AG09309 (cell line): ENCODE measurements around the gene TRPC4.
"Not testable (repeated sequence)": the region's sequence is repeated elsewhere in the genome, so short reads cannot be mapped to it uniquely, and the experiment has no call there.

Experiments
- DNase-seq: peaks from one replicate; pipeline ENCODE4 v3.0.0-alpha.2; 2010; ENCODE audit warnings: low read depth
- H3K4me3 ChIP-seq: 2 replicates; pipeline ENCODE4 v1.5.1; 2011; ENCODE audit warnings: mild to moderate bottlenecking, low read depth, low read length, moderate library complexity; ENCODE audit not compliant: control insufficient read depth
- CTCF ChIP-seq: IDR thresholded peaks from 2 replicates; pipeline ENCODE4 v1.5.1; 2011; ENCODE audit warnings: mild to moderate bottlenecking, low read depth, low read length, inconsistent platforms; ENCODE audit not compliant: insufficient read depth, control insufficient read depth; ENCODE audit errors: missing control alignments

The TRPC4 gene

DNA sequence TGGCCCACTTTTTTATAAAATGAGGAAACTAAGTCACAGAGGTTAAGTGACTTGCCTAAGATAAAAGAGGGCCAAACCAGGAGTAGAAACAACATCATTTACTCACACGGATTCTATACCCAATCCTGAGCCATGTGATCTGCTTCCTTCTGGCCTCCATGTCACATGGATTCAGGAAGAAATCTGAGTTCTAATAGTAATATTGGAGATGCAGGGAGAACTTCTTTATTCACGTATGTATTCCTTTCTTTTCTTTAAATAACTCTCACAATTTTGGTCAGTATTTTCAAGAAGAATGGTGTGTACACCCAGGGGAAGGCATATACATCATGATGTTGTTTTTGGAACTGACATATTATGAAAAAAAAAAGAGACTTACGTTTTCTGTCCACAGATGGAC is 272.8 kb downstream of the TRPC4 start:
- no peak for TF ChIP-seq CTCF
- H3K4me3 ChIP-seq, result peak overlapping the region; percentile 50
- no peak for DNase-seq

GRCh38 chr13:37595162-37595561 is 274.4 kb downstream of the TRPC4 start:
- peak; percentile 49 for DNase-seq
- no peak overlapping the region; the same call in 1 of the 2 replicates for H3K4me3 ChIP-seq
- TF ChIP-seq CTCF, result no peak

GRCh38 chr13:37594550-37594949 is 275.0 kb downstream of the TRPC4 start:
- no peak for DNase-seq
- peak overlapping the region; percentile 7 for H3K4me3 ChIP-seq
- TF ChIP-seq CTCF, result no peak

- DNase-seq, H3K4me3 ChIP-seq: not testable (repeated sequence)
Measured at GRCh38 chr13:37589381-37589780, 280.2 kb downstream of the TRPC4 start.

DNA sequence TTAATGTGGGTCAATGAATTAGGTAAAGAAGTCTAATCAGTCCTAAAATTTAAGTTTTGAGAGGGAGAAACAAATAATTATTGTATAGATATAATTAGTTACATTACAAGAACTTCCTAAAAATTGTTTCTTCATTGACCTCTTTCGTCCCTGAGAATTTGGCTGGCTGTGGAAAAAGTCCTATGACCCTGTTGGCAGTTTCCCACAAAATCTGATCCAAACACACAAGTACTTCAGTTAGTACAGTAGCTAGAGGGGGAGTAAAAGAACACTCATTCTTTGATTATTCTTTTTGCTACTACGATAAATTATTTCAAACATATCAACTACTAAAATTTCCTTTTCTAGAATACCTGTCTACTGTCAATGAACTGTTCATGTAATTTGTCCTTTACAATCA is 282.3 kb downstream of the TRPC4 start:
- TF ChIP-seq CTCF, result no peak
- no peak overlapping the region for H3K4me3 ChIP-seq
- DNase-seq, result no peak
